ENCODE results near the gene HIRA.
"Not testable (repeated sequence)": the region's sequence is repeated elsewhere in the genome, so short reads cannot be mapped to it uniquely, and the experiment has no call there.

HIRA gene

GRCh38 chr22:19463491-19464469 is 32.2 kb upstream of the HIRA start:
- DNase-seq, result no peak

- no peak for DNase-seq
These were observed 31.5 kb upstream of the HIRA start for GRCh38 chr22:19463008-19463407.

GRCh38 chr22:19461506-19461905 is 30.0 kb upstream of the HIRA start:
- DNase-seq, result no peak

GRCh38 chr22:19460036-19460435 is 28.5 kb upstream of the HIRA start:
- no peak for DNase-seq

- no peak for DNase-seq
These were observed 26.4 kb upstream of the HIRA start for GRCh38 chr22:19457828-19458428.

- DNase-seq, result no peak
These were observed 25.0 kb upstream of the HIRA start for GRCh38 chr22:19456541-19456940.

GRCh38 chr22:19455585-19456370 is 24.2 kb upstream of the HIRA start:
- no peak for DNase-seq

- DNase-seq, result no peak
These were observed 23.5 kb upstream of the HIRA start for GRCh38 chr22:19455033-19455432.

GRCh38 chr22:19454156-19454555 is 22.6 kb upstream of the HIRA start:
- no peak for DNase-seq

GRCh38 chr22:19453718-19454117 is 22.2 kb upstream of the HIRA start:
- no peak for DNase-seq

GRCh38 chr22:19451570-19451969 is 20.0 kb upstream of the HIRA start:
- DNase-seq, result no peak

GRCh38 chr22:19450363-19451175 is 19.0 kb upstream of the HIRA start:
- no peak for DNase-seq

- no peak for DNase-seq
These were observed 17.9 kb upstream of the HIRA start for GRCh38 chr22:19449422-19449767.

- DNase-seq, result no peak
These were observed 17.3 kb upstream of the HIRA start for GRCh38 chr22:19448739-19449421.

GRCh38 chr22:19448076-19448607 is 16.6 kb upstream of the HIRA start:
- peak; percentile 71 for DNase-seq

- DNase-seq, result peak; percentile 92
These were observed 16.0 kb upstream of the HIRA start, which contains the start of gene C22orf39 for GRCh38 chr22:19447330-19448075. C22orf39 (minus strand) TSS chr22:19447711; CDS start chr22:19447688, 23 bp downstream.

- no peak for DNase-seq
These were observed 15.2 kb upstream of the HIRA start for GRCh38 chr22:19446603-19447329.

GRCh38 chr22:19445279-19445982 is 13.9 kb upstream of the HIRA start:
- DNase-seq, result not testable (repeated sequence)

- no peak for DNase-seq
These were observed 12.1 kb upstream of the HIRA start for GRCh38 chr22:19443544-19444211.

Measured in right forelimb (tissue), 1 donor.